A172 (cell line): ENCODE results near the gene EREG. TPM values are rescaled to one million over a fixed set of nuclear protein-coding genes. Genes with fewer than 3 reads are reported as not detected.

Source experiments
- DNase-seq: peaks from one replicate; pipeline ENCODE4 v3.0.0-alpha.2; 2015; ENCODE audit warnings: low spot score
- total RNA-seq: library from RNA; depleted of rRNA; stranded (reverse); fragments of >200 nt; shearing (Covaris generic); gene quantifications from 2 replicates; pipeline ENCODE4 v1.2.3, GENCODE V29; 2014

EREG gene
- total RNA-seq, 1 experiment from 2014 or later = not detected

GRCh38 chr4:74344031-74344430 is 20.9 kb upstream of the EREG start:
- DNase-seq = no peak

GRCh38 chr4:74353858-74354257 is 11.1 kb upstream of the EREG start:
- no peak for DNase-seq

- no peak for DNase-seq
These were observed 7.0 kb upstream of the EREG start for GRCh38 chr4:74357965-74358364.

GRCh38 chr4:74361671-74362070 is 3.3 kb upstream of the EREG start:
- DNase-seq = no peak

- no peak for DNase-seq
These were observed 2.6 kb upstream of the EREG start for GRCh38 chr4:74362347-74362746.

GRCh38 chr4:74364256-74364651 is 691 bp upstream of the EREG start:
- DNase-seq = no peak

GRCh38 chr4:74365761-74366160 is 816 bp downstream of the EREG start:
- DNase-seq = no peak

GRCh38 chr4:74366367-74366911 is 1.5 kb downstream of the EREG start:
- DNase-seq = no peak

- DNase-seq = no peak
These were observed 2.8 kb downstream of the EREG start for GRCh38 chr4:74367656-74368290.

GRCh38 chr4:74368596-74368995 is 3.7 kb downstream of the EREG start:
- DNase-seq = no peak

GRCh38 chr4:74369855-74370254 is 4.9 kb downstream of the EREG start:
- no peak for DNase-seq

- DNase-seq = peak; percentile 51
These were observed 6.0 kb downstream of the EREG start for GRCh38 chr4:74370912-74371311.

GRCh38 chr4:74374128-74374527 is 9.2 kb downstream of the EREG start:
- DNase-seq = no peak

GRCh38 chr4:74374561-74375327 is 9.8 kb downstream of the EREG start:
- DNase-seq = peak; percentile 89

- DNase-seq = peak; percentile 6
These were observed 11.0 kb downstream of the EREG start for GRCh38 chr4:74375824-74376426.

GRCh38 chr4:74376888-74377483 is 12.0 kb downstream of the EREG start:
- peak; percentile 21 for DNase-seq

GRCh38 chr4:74377714-74378113 is 12.8 kb downstream of the EREG start:
- DNase-seq = no peak

GRCh38 chr4:74378573-74378972 is 13.6 kb downstream of the EREG start:
- DNase-seq = no peak

- no peak for DNase-seq
These were observed 15.0 kb downstream of the EREG start for GRCh38 chr4:74379912-74380311.

- DNase-seq = no peak
These were observed 20.4 kb downstream of the EREG start for GRCh38 chr4:74385386-74385785.

GRCh38 chr4:74386159-74386558 is 21.2 kb downstream of the EREG start:
- DNase-seq = no peak

- DNase-seq = no peak
These were observed 22.8 kb downstream of the EREG start for GRCh38 chr4:74387790-74388189.
